ENCODE measurements around the gene RUFY2. TPM values are rescaled to one million over a fixed set of nuclear protein-coding genes. Genes with fewer than 3 reads are reported as not detected.
"Not testable (repeated sequence)": the region's sequence is repeated elsewhere in the genome, so short reads cannot be mapped to it uniquely, and the experiment has no call there.

The RUFY2 gene
- total RNA-seq, 1 donor from 2014 or later = 6.7 TPM

GRCh38 chr10:68332259-68333057, 74.6 kb downstream of the RUFY2 start, which contains the start of gene PBLD:
PBLD (minus strand) TSS chr10:68332928; CDS start chr10:68306844, 26,084 bp downstream.
- intact Hi-C loops (cut with DNase I) = loop anchor here (5.0 to 10.0 kb wide), 2 partner anchors 260 to 572 kb away; partner anchors contain the start of gene DDX50
- DNase-seq (ENCODE audit: missing footprints) = peak; percentile 80
- peak; percentile 43 for ATAC-seq

GRCh38 chr10:68331455-68332258, 75.4 kb downstream of the RUFY2 start, which contains the start of gene HNRNPH3:
HNRNPH3 (plus strand) TSS chr10:68332064; CDS start chr10:68337222, 5,158 bp downstream.
- intact Hi-C loops (cut with DNase I) = loop anchor here (2.0 to 10.0 kb wide), 3 partner anchors 259 to 573 kb away; partner anchors contain the start of genes DDX50 and SIRT1
- ATAC-seq (peak; percentile 93), DNase-seq (ENCODE audit: missing footprints) (peak; percentile 98)

GRCh38 chr10:68330852-68331454, 76.1 kb downstream of the RUFY2 start:
- intact Hi-C loops (cut with DNase I) = loop anchor here (2.0 to 10.0 kb wide), 3 partner anchors 259 to 574 kb away; partner anchors contain the start of genes DDX50 and SIRT1
- no peak for ATAC-seq

GRCh38 chr10:68329506-68329861, 77.6 kb downstream of the RUFY2 start:
- no peak for DNase-seq (ENCODE audit: missing footprints)
- intact Hi-C loops (cut with DNase I) = no loop called here
- no peak for ATAC-seq

More at GRCh38 chr10:68330852-68331454, 76.1 kb downstream of the RUFY2 start:
- no peak for DNase-seq (ENCODE audit: missing footprints)

GRCh38 chr10:68327889-68328786, 78.9 kb downstream of the RUFY2 start:
- intact Hi-C loops (cut with DNase I) = no loop called here
- ATAC-seq = no peak
- DNase-seq (ENCODE audit: missing footprints) = no peak

GRCh38 chr10:68324396-68324795, 82.7 kb downstream of the RUFY2 start:
- DNase-seq (ENCODE audit: missing footprints); intact Hi-C loops (cut with DNase I); ATAC-seq: not testable (repeated sequence)

GRCh38 chr10:68318331-68319059, 88.6 kb downstream of the RUFY2 start:
- no peak for ATAC-seq

GRCh38 chr10:68315582-68315981, 91.5 kb downstream of the RUFY2 start:
- DNase-seq (ENCODE audit: missing footprints) (no peak), ATAC-seq (no peak)
- intact Hi-C loops (cut with DNase I) = no loop called here

More at GRCh38 chr10:68318331-68319059, 88.6 kb downstream of the RUFY2 start:
- DNase-seq (ENCODE audit: missing footprints) = no peak
- intact Hi-C loops (cut with DNase I) = no loop called here

- intact Hi-C loops (cut with DNase I); DNase-seq (ENCODE audit: missing footprints); ATAC-seq: not testable (repeated sequence)
These were observed 92.1 kb downstream of the RUFY2 start for GRCh38 chr10:68314930-68315329.

- no peak for DNase-seq (ENCODE audit: missing footprints)
- ATAC-seq = no peak
- intact Hi-C loops (cut with DNase I) = no loop called here
These were observed 96.5 kb downstream of the RUFY2 start for GRCh38 chr10:68310531-68310930.

- intact Hi-C loops (cut with DNase I) = loop anchor here (10.0 kb wide), 1 partner anchor 91 kb away; no protein-coding TSS in a partner anchor
- no peak for ATAC-seq
These were observed 101.2 kb downstream of the RUFY2 start for GRCh38 chr10:68305854-68306253.

GRCh38 chr10:68303849-68304412, 103.1 kb downstream of the RUFY2 start:
- intact Hi-C loops (cut with DNase I) = loop anchor here (2.0 to 10.0 kb wide), 3 partner anchors 89 to 447 kb away; no protein-coding TSS in a partner anchor
- DNase-seq (ENCODE audit: missing footprints) (no peak), ATAC-seq (no peak)

More at GRCh38 chr10:68305854-68306253, 101.2 kb downstream of the RUFY2 start:
- DNase-seq (ENCODE audit: missing footprints) = no peak

- intact Hi-C loops (cut with DNase I) = loop anchor here (2.0 to 10.0 kb wide), 3 partner anchors 88 to 446 kb away; no protein-coding TSS in a partner anchor
- ATAC-seq (no peak), DNase-seq (ENCODE audit: missing footprints) (no peak)
These were observed 104.2 kb downstream of the RUFY2 start for GRCh38 chr10:68302871-68303270.

- intact Hi-C loops (cut with DNase I) = loop anchor here (2.0 to 10.0 kb wide), 3 partner anchors 88 to 445 kb away; no protein-coding TSS in a partner anchor
- DNase-seq (ENCODE audit: missing footprints) = no peak
- no peak for ATAC-seq
These were observed 104.6 kb downstream of the RUFY2 start for GRCh38 chr10:68302503-68302823.

- ATAC-seq = peak; percentile 59
- intact Hi-C loops (cut with DNase I) = loop anchor here (2.0 to 10.0 kb wide), 3 partner anchors 87 to 445 kb away; no protein-coding TSS in a partner anchor
- no peak for DNase-seq (ENCODE audit: missing footprints)
These were observed 105.1 kb downstream of the RUFY2 start for GRCh38 chr10:68301790-68302502.

- intact Hi-C loops (cut with DNase I) = loop anchor here (5.0 to 10.0 kb wide), 2 partner anchors 86 to 444 kb away; no protein-coding TSS in a partner anchor
- DNase-seq (ENCODE audit: missing footprints) = no peak
- no peak for ATAC-seq
These were observed 105.8 kb downstream of the RUFY2 start for GRCh38 chr10:68301301-68301700.

Data from Right ventricle myocardium inferior (tissue), 1 donor.